ENCODE measurements around the gene CHODL.

Gene CHODL

GRCh38 chr21:18244671-18245463 lies at the start of gene CHODL:
CHODL (plus strand) TSS chr21:18244833; CDS start chr21:18245224, 391 bp downstream.
- DNase-seq (ENCODE audit: low read depth in 2 of 2), result no peak

GRCh38 chr21:18204931-18205330 lies 39.7 kb upstream of the CHODL start:
- no peak for DNase-seq (ENCODE audit: low read depth in 2 of 2)

- no peak for DNase-seq (ENCODE audit: low read depth in 2 of 2)
Measured at GRCh38 chr21:18218331-18218730, 26.3 kb upstream of the CHODL start.

GRCh38 chr21:18220498-18220897 lies 24.1 kb upstream of the CHODL start:
- DNase-seq (ENCODE audit: low read depth in 2 of 2), result no peak

- DNase-seq (ENCODE audit: low read depth in 2 of 2), result no peak
Measured at GRCh38 chr21:18222346-18222745, 22.3 kb upstream of the CHODL start.

- no peak for DNase-seq (ENCODE audit: low read depth in 2 of 2)
Measured at GRCh38 chr21:18228060-18228739, 16.4 kb upstream of the CHODL start.

GRCh38 chr21:18235545-18235944 lies 9.1 kb upstream of the CHODL start:
- no peak for DNase-seq (ENCODE audit: low read depth in 2 of 2)

- DNase-seq (ENCODE audit: low read depth in 2 of 2), result no peak
Measured at GRCh38 chr21:18245464-18245967, 883 bp downstream of the CHODL start.

- DNase-seq (ENCODE audit: low read depth in 2 of 2), result no peak
Measured at GRCh38 chr21:18248171-18248570, 3.5 kb downstream of the CHODL start.

GRCh38 chr21:18249672-18250071 lies 5.0 kb downstream of the CHODL start:
- DNase-seq (ENCODE audit: low read depth in 2 of 2), result no peak

GRCh38 chr21:18251065-18251464 lies 6.4 kb downstream of the CHODL start:
- DNase-seq (ENCODE audit: low read depth in 2 of 2), result no peak

GRCh38 chr21:18252256-18252655 lies 7.6 kb downstream of the CHODL start:
- no peak for DNase-seq (ENCODE audit: low read depth in 2 of 2)

GRCh38 chr21:18252680-18253079 lies 8.0 kb downstream of the CHODL start:
- DNase-seq (ENCODE audit: low read depth in 2 of 2), result no peak

GRCh38 chr21:18253221-18253620 lies 8.6 kb downstream of the CHODL start:
- DNase-seq (ENCODE audit: low read depth in 2 of 2), result peak; percentile 51 to 55

- no peak for DNase-seq (ENCODE audit: low read depth in 2 of 2)
Measured at GRCh38 chr21:18253799-18254198, 9.2 kb downstream of the CHODL start.

GRCh38 chr21:18265944-18266343 lies 21.3 kb downstream of the CHODL start:
- DNase-seq (ENCODE audit: low read depth in 2 of 2), result no peak

- no peak for DNase-seq (ENCODE audit: low read depth in 2 of 2)
Measured at GRCh38 chr21:18267496-18267895, 22.9 kb downstream of the CHODL start.

GRCh38 chr21:18268906-18269305 lies 24.3 kb downstream of the CHODL start:
- DNase-seq (ENCODE audit: low read depth in 2 of 2), result no peak

- DNase-seq (ENCODE audit: low read depth in 2 of 2), result no peak
Measured at GRCh38 chr21:18269856-18270255, 25.2 kb downstream of the CHODL start.

- DNase-seq (ENCODE audit: low read depth in 2 of 2), result no peak
Measured at GRCh38 chr21:18273400-18273799, 28.8 kb downstream of the CHODL start.

GRCh38 chr21:18274370-18274769 lies 29.7 kb downstream of the CHODL start:
- no peak for DNase-seq (ENCODE audit: low read depth in 2 of 2)

- no peak for DNase-seq (ENCODE audit: low read depth in 2 of 2)
Measured at GRCh38 chr21:18275781-18276180, 31.1 kb downstream of the CHODL start.

GRCh38 chr21:18285379-18285778 lies 40.7 kb downstream of the CHODL start:
- no peak for DNase-seq (ENCODE audit: low read depth in 2 of 2)
